Esophagus muscularis mucosa (tissue), 4 donors: ENCODE measurements around the gene GALR2.

Source experiments
- EP300 ChIP-seq: sonication (generic); formaldehyde crosslinking; IDR thresholded peaks from one replicate; pipeline ENCODE4 v1.6.1; 2017; ENCODE audit warnings: antibody characterized with exemption
- POLR2A ChIP-seq: fragments of 450-650 bp; IDR thresholded peaks from one replicate; pipeline ENCODE4 v1.6.1; 2017; ENCODE audit warnings: antibody characterized with exemption, moderate library complexity, mild to moderate bottlenecking, low read depth
- POLR2AphosphoS5 ChIP-seq, 2 donors: sonication (generic); formaldehyde crosslinking; IDR thresholded peaks; one replicate each; pipeline ENCODE4 v1.6.1; 2017; ENCODE audit warnings: antibody characterized with exemption in 2 of 2
- TF ChIP-seq, protein P1 (sequence below), 3 experiments: fragments of 200-600 bp in 2 of 3; fragments of 450-650 bp in 1 of 3; sonication (generic) in 2 of 3; IDR thresholded peaks; one replicate each; pipeline ENCODE4 v1.5.1; 2017 to 2019; ENCODE audit warnings: antibody characterized with exemption in 3 of 3, mild to moderate bottlenecking in 2 of 3, moderate library complexity in 1 of 3

- TF ChIP-seq, protein P1, sequence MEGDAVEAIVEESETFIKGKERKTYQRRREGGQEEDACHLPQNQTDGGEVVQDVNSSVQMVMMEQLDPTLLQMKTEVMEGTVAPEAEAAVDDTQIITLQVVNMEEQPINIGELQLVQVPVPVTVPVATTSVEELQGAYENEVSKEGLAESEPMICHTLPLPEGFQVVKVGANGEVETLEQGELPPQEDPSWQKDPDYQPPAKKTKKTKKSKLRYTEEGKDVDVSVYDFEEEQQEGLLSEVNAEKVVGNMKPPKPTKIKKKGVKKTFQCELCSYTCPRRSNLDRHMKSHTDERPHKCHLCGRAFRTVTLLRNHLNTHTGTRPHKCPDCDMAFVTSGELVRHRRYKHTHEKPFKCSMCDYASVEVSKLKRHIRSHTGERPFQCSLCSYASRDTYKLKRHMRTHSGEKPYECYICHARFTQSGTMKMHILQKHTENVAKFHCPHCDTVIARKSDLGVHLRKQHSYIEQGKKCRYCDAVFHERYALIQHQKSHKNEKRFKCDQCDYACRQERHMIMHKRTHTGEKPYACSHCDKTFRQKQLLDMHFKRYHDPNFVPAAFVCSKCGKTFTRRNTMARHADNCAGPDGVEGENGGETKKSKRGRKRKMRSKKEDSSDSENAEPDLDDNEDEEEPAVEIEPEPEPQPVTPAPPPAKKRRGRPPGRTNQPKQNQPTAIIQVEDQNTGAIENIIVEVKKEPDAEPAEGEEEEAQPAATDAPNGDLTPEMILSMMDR (IDR thresholded peaks at IDR 0.05): no peak
- no peak for TF ChIP-seq POLR2AphosphoS5 (IDR thresholded peaks at IDR 0.05)
- no peak for TF ChIP-seq EP300
- no peak for TF ChIP-seq POLR2A
Measured at GRCh38 chr17:76121932-76122430, 47.4 kb downstream of the GALR2 start.
